Left kidney (tissue), 8 donors: Measurements from ENCODE around the gene LILRB3. TPM values are rescaled to one million over a fixed set of nuclear protein-coding genes. Genes with fewer than 3 reads are reported as not detected.
"Not testable (repeated sequence)": the region's sequence is repeated elsewhere in the genome, so short reads cannot be mapped to it uniquely, and the experiment has no call there.

Experiments
- DNase-seq: peaks from one replicate; pipeline ENCODE4 v3.0.0-alpha.2; 2013
- long read RNA-seq, 8 donors: transcript quantifications; one replicate each; lab custom pipeline, GENCODE V29; 2026
- polyA plus RNA-seq: library from polyadenylated mRNA; unstranded; fragments of 120-200 nt; gene quantifications from one replicate; pipeline ENCODE4 v1.2.1, GENCODE V29; 2013; ENCODE audit not compliant: insufficient read length

LILRB3 gene
- polyA plus RNA-seq: 0.76 TPM
- long read RNA-seq, donor 1: 0 reads
- long read RNA-seq, donor 2: 0 reads
- long read RNA-seq, donor 3: 0 reads
- long read RNA-seq, donor 4: 0 reads
- long read RNA-seq, donor 5: 0 reads
- long read RNA-seq, donor 6: 0 reads
- long read RNA-seq, donor 7: 0 reads
- long read RNA-seq, donor 8: 0 reads

DNA sequence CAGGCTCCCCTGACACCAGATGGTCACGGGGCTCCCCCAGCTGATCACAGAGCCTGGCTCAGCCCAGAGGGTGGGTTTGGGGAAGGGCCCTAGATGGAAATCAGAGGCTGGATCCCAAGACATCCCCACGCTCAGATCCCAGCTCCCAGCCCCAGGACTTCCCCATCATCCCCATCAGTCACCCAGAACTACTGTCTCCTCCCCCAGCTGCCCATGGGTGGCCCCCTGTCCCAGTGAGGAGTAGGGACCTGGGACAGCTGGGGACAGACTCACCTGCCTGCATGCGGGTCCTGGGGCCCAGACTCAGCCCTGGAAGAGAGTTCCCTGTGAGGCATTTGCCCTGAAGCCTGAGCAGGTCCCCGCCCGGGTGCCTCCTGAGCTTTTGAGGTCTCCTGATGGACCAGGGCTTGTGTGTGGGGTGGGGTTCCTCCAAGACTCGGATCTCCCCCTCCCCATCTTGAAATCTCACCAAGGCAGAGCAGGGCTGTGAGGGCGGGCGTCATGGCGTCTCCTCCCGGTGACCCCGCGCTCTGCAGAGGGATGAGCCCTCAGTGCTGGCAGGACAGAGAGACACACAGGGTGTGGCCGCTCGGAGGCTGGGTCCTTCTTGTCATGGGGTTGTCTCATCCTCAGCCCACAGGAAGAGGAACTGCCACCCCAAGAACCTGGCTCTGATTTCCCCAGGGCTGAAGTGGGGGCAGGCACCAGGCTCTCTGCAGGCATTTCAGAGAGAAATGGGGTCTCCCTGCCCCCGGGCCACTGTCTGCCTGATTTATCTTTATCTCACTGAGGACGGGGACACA, at the start of gene LILRB3:
Gene LILRB3 (minus strand): TSS at position 534 of the 803 bp plus-strand sequence. CDS start 31 bp downstream, at position 503.
- not testable (repeated sequence) for DNase-seq

GRCh38 chr19:54272181-54272580, 49.4 kb upstream of the LILRB3 start:
- not testable (repeated sequence) for DNase-seq

DNA sequence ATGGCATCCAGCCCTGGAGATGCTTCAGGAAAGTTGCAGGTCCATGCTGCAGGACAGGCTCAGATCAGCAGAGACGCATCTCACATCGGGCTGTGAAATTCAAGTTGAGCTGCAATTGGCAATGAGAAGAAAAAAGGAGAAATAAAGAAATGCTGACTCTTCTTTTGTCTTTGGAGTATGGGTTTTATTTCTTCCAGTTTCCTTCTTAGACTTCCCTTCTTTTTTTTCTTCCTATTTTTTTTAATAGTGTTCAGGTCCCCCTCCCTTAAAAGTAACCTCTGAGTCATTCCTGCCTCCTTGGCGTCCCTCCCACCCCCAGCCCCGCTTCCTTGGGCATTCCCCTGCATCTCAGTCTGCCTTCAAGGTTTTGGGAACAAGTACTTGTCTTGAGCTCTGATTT, 48.8 kb upstream of the LILRB3 start:
- not testable (repeated sequence) for DNase-seq

DNA sequence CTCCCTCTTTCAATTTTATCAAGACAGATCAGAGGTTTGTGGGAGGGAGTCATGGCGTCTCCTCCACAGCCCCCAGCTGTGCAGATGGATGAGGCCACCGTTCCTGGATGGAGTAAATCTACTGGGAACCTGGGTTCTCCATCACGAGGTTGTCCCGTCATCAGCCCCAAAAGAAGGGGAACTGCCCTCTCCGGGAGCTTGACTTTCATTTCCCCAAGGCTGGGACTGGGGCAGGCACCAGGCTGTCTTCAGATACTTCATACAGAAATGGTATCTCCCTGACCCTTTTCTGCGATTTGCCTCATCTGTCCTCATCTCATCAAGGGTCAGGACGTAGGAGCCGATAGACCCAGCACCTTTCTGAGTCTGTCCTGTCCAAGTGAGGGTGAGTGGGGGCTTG, 48.3 kb upstream of the LILRB3 start:
- DNase-seq: no peak

DNA sequence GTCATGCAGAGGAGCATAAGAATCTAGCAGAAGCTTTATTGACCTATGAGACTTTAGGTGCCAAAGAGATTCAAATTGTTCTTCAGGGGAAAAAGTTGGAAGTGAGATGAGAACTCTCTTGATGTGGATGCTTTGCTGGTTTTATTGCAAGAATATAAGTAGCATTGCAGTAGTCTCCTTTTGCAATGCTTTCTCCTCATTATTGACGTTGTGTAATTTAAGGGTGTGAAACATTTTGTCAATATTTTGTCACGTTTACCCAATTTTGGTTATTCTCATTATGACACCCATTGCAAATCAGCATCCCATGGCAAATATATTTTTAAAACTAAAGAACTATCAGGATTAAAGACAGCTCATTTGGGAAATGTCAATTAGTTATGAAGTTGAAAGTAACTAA, 46.1 kb upstream of the LILRB3 start:
- DNase-seq: no peak

- peak; percentile 90 for DNase-seq
Observed at GRCh38 chr19:54266133-54266532, 43.3 kb upstream of the LILRB3 start.

- DNase-seq: no peak
Observed at GRCh38 chr19:54262470-54262869, 39.7 kb upstream of the LILRB3 start.

DNA sequence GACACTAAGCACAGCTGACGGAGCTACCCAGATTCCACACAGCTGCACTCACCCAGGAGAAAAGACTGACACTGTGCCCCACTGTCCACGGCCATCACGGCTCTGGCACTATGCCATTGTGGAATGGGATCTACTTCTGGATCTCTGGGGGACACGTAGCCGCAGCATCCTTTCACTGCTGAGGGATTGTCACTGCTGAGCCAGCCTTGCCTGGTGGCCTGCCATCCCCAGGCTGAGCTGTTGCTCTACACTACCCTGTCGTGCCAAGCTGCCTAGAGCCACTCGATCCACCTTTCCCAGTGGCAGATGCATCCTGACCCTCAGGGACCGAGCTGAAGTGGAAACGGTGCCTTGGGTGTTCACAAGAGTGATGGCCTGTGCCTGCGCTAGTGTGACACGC, 39.3 kb upstream of the LILRB3 start:
- DNase-seq: no peak

GRCh38 chr19:54257116-54257480, 34.3 kb upstream of the LILRB3 start, which contains the start of gene LILRB5:
LILRB5 (minus strand) TSS chr19:54257273; CDS start chr19:54257193, 80 bp downstream.
- DNase-seq: no peak

GRCh38 chr19:54256250-54257115, 33.7 kb upstream of the LILRB3 start:
- DNase-seq: no peak

- DNase-seq: no peak
Observed at GRCh38 chr19:54255105-54255775, 32.4 kb upstream of the LILRB3 start.

GRCh38 chr19:54254195-54254906, 31.5 kb upstream of the LILRB3 start:
- DNase-seq: no peak

DNA sequence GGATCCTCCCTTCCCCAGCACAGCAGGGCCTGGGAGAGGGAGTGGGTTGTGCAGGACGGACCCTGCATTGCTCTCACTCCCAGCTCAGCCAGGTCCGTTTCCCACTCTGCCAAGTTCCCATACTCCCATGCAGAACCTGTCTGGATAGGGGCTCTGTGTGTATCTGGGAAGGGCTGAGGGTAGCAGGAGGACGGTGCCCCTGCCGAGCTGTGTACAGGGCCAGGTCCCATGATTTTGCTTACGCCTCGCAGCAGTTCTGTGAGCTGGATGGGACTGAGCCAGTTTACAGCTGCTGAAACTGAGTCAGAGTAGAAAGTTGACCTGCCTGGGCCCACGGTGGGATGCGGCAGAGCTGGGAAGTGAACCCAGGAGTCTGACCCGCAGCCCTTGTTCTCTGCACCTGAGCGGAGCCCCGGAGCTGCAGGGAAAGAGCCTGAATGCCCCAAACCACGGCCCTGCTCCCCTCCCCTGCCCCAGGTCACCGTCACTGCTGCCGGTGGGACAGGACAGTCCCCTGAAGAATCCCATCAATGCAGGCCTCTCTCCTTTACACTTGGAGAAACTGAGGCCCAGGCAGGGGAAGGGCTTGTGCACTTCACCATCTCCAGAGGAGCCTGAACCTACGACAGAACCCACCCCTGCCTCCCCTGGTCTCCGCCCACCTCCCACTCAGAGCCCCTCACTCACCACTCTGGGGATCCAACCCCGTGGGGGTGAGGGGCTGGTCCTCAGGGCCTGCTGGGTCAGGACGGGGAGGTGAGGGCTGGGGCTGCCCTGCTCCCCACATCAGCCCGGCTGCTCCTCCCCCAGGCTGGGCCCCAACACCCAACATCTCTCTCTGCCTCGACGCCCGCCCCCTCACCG, 30.8 kb upstream of the LILRB3 start:
- no peak for DNase-seq

GRCh38 chr19:54252845-54253244, 30.0 kb upstream of the LILRB3 start:
- no peak for DNase-seq

- DNase-seq: no peak
Observed at GRCh38 chr19:54252243-54252642, 29.4 kb upstream of the LILRB3 start.

GRCh38 chr19:54248016-54248601, 25.3 kb upstream of the LILRB3 start:
- no peak for DNase-seq

GRCh38 chr19:54247106-54247930, 24.5 kb upstream of the LILRB3 start:
- no peak for DNase-seq

DNA sequence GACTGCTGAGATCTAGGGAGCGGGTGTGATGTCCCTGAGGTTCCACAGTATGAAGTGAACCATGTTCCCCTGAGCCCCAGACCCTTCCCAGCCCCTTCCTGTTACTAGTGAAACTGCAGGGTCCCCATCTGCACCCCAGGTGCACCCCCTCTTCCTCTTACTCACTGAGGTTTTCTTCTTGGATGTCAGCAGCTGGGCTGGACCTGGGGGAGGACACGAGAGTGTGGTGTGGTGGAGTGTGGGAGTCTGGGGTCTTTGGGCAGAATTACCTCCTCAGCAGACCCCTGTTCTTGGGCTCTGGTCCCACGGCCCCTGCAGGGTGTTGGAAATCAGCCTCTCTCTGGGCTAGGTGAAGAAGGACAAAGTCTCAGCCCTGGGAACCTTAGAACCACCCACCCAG, 23.1 kb upstream of the LILRB3 start:
- DNase-seq: no peak

DNA sequence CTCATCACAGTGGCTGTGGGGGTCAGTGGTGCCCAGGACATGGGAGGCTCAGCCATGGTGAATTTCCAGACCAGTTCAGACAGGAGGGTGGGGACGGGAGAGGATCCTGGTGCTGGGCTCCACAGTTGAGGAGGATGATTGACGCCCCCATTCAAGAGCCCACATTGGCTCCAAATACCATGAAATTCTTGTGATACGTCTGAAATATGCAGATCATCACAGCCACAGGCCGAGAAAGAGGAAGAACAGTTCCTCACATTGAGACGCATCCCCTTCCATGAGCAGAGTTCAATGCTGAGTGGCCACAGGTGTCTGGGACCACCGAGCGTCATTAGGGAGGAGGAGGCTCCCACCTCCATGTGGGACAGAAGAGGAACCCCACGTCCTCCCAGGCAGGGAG, 21.0 kb upstream of the LILRB3 start:
- DNase-seq: not testable (repeated sequence)
